HL-60/S4 treated with phorbol 12-myristate 13-acetate at 8.2 ng/mL for 4 days and 3 days (cell line): Measurements from ENCODE around the gene LRRC10B.

Source experiments
- in situ Hi-C: fragments of 300-500 bp; cut with MboI; formaldehyde crosslinking; loops from 2 replicates; pipeline ENCODE4 v1.15.0; 2022; ENCODE audit warnings: low sequenced_read_pairs

LRRC10B gene

DNA sequence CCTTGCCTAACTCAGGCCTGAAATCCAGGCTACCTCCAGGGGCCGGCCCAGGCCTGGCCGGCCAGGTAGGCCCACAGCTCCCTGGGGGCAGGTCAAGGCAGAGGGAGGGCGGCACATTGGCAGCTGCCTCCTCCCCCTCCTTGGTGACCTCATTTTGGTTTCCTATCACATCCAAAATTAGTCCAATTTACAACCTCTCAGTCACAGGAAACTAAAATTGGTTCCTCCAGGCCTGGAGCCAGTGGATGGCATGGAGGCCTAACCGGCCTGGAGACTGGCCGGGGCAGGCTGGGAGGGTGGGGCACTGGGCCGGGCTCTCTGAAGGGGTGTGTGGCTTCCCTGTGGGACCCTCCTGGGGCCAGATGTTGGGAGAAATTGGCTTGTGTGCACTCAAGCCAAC, 35.9 kb downstream of the LRRC10B start:
- in situ Hi-C loops: no loop called here

GRCh38 chr11:61545341-61545740, 36.8 kb downstream of the LRRC10B start:
- in situ Hi-C loops: no loop called here

DNA sequence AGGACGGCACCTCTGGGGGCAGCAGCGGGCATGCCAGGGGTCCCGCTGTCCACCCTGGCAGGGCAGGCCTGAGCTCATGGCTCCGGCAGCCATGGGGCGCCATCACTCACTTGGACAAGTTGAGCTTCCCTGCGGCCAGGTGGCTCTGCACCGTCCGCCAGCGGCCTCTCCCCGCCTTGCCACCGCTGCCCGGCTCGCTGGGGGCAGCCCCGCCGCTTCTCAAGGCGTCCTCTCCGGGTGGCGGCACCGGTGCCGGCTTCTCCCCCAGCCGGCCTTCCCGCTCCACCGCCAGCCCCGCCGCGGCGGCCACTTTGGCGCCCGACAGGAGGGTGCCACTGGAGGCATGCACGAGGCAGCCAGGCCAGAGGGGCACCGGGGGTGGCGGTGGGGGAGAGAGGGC, 37.4 kb downstream of the LRRC10B start:
- in situ Hi-C loops: no loop called here

DNA sequence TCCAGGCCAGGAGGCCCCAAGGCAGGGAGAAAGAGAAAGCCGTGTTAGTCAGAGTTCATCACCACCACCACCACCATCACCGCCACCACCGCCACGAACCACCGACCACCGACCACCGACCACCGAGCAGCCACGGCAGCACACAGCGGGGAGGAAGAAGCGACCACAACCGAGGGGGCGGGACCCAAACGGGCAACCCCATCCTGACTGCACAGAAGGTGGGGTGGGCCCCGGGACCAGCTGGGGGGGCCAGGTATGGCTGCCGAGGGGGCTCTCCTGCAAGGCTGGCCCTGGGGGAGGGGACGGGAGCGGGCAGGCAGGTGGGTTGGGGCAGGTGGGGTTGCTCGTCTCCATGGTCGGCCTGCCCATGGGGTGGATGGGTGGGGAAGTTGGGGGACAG, 38.1 kb downstream of the LRRC10B start:
- in situ Hi-C loops: no loop called here

- in situ Hi-C loops: no loop called here
Measured at GRCh38 chr11:61547246-61547645, 38.7 kb downstream of the LRRC10B start.

GRCh38 chr11:61549177-61549576, 40.6 kb downstream of the LRRC10B start:
- in situ Hi-C loops: no loop called here

DNA sequence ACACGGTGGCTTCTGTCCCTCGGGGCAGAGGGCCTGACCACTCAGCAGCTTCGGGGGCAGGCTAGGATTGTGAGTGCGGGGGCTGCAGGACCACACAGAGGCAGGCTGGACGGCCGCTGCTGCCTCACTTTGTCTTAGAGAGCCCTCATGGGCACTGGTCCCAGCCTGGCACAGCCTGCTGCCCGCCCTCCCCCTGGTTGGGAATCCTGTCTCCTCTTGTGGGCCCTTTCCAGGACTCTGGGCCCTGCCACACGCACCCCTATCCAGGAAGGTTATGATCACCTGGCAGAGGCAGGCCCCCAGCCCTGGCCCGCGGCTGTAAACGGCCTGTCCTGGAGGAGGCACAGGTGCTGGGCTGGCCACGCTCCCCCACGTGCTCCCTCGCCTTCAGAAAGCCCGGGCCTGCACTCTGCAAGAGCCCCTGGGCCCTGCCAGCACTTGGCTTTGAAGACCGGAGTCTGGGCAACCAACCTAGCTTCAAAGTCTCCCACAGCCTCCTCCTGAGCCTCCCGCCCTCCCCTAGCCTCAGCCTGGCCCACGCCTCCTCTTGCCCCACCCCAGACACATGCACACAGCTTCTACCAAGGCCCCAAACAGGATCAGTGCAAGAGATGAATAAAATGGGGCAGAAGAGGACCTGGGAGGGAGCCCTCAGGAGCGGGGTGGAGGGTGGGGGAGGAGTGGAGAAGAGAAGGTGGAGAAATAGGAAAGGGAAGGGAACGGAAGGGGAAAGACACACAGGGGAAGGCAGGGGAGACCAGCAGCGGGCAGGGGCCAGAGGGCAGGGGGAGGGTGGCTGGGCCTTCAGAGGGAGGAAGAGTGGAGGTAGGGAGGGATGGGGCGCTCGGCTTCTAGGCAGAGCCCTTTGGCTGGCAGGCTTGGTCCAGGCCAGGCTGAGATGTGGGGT, 41.4 kb downstream of the LRRC10B start:
- in situ Hi-C loops: no loop called here

GRCh38 chr11:61550665-61551227, 42.2 kb downstream of the LRRC10B start:
- in situ Hi-C loops: no loop called here

DNA sequence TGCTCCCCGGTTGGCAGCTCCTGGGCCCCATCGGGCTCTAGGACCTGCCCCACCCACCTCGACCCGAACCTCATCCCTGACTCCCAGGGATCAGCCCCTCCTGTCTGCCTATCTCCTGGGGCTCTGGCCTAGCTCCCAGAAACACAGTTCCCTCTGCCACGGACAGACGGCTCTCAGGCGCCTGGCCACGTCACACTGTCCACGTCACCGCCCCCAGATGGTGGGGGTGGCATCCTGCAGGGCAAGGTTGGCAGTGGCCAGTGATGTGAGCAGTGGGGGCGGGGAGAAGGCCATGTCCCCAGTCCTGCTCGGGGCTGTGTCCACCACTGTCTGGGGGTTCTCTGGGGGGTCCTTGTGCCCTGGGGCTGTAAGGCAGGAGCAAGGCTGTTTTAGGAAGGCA, 43.1 kb downstream of the LRRC10B start:
- in situ Hi-C loops: no loop called here

- in situ Hi-C loops: no loop called here
Measured at GRCh38 chr11:61552108-61552635, 43.6 kb downstream of the LRRC10B start.

DNA sequence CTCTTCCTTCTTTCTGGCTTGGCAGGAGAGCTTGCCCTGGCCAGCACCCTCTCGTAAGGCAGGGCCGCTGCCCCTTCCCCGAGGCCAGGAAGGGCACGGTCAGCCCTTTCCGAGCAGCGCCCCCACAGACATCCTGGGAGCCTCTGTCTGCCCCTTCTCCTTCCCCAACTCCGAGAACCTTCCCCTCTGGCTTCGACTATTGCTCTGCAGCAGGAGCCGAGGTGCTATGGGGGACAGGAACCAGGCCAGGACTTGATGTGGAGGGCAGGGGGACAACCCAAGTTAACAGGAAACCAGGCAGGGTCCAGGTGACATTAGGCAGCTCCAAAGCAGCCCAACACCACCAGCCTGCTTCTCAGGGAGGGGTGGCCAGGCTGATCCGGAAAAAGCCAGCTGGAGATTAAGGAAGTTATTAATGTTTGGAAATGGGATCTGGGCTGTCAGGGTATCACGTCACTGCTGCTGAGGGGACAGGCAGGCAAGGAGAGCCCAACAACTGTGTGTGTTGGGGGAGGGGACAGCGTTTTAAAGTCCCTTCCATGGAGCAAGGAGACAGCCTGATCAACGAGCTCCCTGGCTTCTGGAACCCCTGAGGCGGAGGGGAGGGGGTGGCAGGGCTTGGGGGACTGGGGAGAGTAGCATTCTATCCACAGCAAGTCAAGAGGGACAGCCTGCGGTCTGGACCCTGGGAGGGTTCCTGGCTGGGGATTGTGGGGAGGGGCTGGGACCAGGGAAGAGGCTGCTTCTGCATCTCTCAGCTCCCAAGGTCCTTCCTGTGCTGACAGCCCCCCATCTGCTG, 45.0 kb downstream of the LRRC10B start:
- in situ Hi-C loops: no loop called here

DNA sequence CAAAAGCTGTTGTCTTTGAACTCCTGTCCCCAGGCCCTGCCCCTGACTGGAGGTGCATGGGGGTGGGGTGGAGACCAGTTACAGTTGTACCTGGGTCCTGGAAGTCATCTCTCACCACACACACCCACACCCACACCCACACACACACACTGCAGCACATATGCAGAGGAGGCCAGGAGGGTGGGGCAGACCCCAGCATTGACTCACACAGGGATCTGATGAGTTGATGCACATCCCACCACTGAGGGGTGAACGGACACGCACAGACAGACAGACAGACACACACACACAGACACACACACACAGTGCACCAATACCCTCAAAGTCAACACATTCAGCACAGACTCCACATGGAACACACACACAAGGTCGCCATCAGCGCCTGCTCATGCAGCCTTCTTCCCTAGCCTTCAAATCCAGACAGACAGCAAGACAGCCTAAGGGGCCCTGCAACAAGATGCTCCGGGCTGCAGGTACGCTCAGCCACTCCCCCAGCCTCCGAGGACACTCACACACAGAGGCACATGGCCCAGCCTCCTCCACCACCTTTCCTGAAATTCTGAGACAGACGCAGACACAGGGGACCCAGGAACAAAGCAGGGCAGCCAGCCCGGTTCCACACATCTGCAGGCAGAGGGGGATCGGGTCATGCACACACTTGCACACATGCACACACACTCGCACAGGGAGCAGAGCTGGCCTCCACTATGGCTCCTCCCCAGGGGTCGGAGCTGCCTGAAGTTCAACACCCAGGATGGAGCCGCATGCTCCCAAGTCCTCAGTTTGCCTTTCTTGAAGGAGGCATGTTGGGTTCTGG, 45.8 kb downstream of the LRRC10B start:
- in situ Hi-C loops: no loop called here

GRCh38 chr11:61555051-61555969, 46.8 kb downstream of the LRRC10B start:
- in situ Hi-C loops: no loop called here

- in situ Hi-C loops: no loop called here
Measured at GRCh38 chr11:61555978-61556377, 47.4 kb downstream of the LRRC10B start.

GRCh38 chr11:61556621-61557020, 48.1 kb downstream of the LRRC10B start:
- in situ Hi-C loops: no loop called here
